GM11168 (cell line): Measurements from ENCODE around the gene ERRFI1.

Experiments
- in situ Hi-C: fragments of 300-500 bp; cut with MboI; formaldehyde crosslinking; loops from one replicate; pipeline ENCODE4 v1.12.0; 2022; ENCODE audit warnings: low sequenced_read_pairs; ENCODE audit not compliant: unreplicated experiment

The ERRFI1 gene

DNA sequence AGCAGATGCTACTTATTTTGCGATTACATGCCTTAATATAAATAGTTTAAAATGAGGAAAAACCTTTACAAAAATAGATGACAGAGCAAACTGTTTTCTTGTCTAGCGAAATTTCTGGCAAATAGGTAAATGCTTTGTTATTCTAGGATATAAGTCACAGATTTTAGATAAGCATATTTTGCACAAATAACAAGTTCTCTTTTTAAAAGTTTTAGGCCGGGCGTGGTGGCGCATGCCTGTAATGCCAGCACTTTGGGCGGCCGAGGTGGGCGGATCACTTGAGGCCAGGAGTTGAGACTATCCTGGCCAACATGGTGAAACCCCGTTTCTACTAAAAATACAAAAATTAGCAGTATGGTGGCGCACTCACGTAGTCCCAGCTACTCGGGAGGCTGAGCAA, 20.3 kb upstream of the ERRFI1 start:
- in situ Hi-C loops: no loop called here

- in situ Hi-C loops: no loop called here
Measured at GRCh38 chr1:8043621-8044020, 17.5 kb upstream of the ERRFI1 start.

- in situ Hi-C loops: no loop called here
Measured at GRCh38 chr1:8042134-8042533, 16.0 kb upstream of the ERRFI1 start.

DNA sequence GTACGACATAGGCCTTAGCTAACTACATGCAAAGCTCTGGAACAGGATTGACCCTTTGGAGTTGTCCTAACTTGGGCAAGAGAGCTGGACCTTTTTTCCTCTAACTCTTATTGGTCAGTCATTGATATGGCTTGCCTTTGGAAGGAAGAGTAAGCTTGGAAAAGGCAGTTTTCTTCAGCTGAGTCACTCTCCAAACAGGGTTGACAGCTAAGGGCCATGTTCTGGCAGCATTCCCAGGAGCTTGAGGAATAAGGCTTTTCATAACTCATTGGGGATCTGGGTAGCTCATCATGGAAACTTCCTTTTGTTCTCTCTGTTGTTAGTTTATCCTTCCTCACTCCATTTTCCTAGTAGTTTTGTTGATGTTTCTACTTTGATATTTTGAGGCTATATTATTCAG, 14.5 kb upstream of the ERRFI1 start:
- in situ Hi-C loops: no loop called here

DNA sequence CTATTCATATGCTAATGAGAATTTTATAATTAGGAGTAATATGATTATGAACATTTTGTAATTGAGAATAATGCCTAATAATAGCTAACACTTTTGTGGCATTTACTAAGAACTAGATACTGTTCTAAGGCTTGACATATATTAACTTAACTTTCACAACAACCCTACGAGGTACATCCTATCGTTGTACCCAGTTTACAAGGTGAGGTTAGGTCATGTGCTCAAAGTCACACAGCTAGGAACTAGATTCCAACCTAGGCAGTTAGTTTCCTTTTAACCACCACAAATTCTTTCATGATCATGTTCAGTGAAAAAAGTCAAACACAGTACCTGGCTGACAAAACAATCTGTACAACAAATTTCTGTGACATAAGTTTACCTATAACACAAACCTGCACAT, 13.0 kb upstream of the ERRFI1 start:
- in situ Hi-C loops: no loop called here

- in situ Hi-C loops: no loop called here
Measured at GRCh38 chr1:8035289-8035688, 9.2 kb upstream of the ERRFI1 start.

- in situ Hi-C loops: no loop called here
Measured at GRCh38 chr1:8033322-8033721, 7.2 kb upstream of the ERRFI1 start.

- in situ Hi-C loops: no loop called here
Measured at GRCh38 chr1:8032366-8032910, 6.3 kb upstream of the ERRFI1 start.

- in situ Hi-C loops: no loop called here
Measured at GRCh38 chr1:8031176-8031785, 5.2 kb upstream of the ERRFI1 start.

GRCh38 chr1:8028571-8028910, 2.4 kb upstream of the ERRFI1 start:
- in situ Hi-C loops: no loop called here

DNA sequence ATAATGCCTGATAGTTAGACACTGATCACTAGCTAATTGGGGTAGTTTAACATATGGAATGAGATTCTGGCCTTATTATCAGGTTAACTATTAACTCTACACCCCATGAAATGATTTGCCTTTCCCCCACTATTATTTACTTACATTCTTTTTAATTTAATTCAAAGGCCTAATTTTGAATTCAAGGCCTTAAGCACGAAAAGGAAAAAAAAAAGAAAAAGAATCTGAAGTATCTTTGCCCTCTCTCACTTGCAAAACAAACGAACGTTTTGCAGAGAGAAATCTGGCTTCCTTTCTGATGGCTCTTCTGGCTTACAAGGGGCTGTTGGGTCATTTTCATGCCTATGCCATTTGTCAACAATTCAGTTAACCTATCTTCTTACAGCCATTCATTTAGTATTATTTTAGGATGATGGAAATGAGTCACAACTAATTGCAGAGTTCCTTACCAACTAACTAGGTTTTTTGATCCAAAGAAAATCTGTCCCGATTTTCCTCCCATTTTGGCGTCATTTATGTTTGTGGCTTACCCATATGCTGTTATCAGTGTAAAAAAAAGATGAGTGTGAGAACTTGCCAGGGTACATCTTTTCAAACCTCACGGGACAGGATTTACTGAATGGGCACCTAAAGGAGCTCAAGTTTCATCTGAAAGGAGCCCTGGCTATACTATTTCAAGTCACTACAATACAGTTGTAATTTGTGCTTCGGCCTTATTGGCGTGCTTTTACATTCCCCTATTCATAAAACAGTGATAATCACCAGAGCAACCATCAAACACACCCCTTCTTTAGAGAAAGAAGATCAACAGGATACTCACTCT, 1.9 kb upstream of the ERRFI1 start:
- in situ Hi-C loops: no loop called here

- in situ Hi-C loops: no loop called here
Measured at GRCh38 chr1:8026976-8027747, 1.1 kb upstream of the ERRFI1 start.

- in situ Hi-C loops: no loop called here
Measured at GRCh38 chr1:8025671-8026144, 401 bp downstream of the ERRFI1 start.

GRCh38 chr1:8025061-8025670, 943 bp downstream of the ERRFI1 start:
- in situ Hi-C loops: no loop called here

DNA sequence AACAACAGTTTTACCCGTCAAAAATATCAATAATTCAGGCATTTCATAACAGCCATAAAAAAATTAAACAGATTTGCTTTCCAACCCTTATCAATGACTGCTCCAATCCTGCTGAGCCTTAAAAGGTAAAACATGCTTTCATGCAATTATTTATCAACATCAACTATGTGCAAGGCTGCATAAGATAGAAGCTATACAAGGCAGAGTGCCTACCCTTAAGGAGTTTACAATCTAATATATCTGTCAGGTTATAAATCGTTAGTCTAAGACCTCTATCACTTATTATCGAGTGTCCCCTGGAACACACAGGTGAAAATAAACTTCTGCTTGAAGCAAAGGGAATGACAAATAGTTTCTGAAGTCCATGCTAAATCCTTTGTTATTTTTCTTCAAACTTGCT, 1.8 kb downstream of the ERRFI1 start:
- in situ Hi-C loops: no loop called here

- in situ Hi-C loops: no loop called here
Measured at GRCh38 chr1:8023995-8024313, 2.2 kb downstream of the ERRFI1 start.

GRCh38 chr1:8023287-8023994, 2.7 kb downstream of the ERRFI1 start:
- in situ Hi-C loops: no loop called here

DNA sequence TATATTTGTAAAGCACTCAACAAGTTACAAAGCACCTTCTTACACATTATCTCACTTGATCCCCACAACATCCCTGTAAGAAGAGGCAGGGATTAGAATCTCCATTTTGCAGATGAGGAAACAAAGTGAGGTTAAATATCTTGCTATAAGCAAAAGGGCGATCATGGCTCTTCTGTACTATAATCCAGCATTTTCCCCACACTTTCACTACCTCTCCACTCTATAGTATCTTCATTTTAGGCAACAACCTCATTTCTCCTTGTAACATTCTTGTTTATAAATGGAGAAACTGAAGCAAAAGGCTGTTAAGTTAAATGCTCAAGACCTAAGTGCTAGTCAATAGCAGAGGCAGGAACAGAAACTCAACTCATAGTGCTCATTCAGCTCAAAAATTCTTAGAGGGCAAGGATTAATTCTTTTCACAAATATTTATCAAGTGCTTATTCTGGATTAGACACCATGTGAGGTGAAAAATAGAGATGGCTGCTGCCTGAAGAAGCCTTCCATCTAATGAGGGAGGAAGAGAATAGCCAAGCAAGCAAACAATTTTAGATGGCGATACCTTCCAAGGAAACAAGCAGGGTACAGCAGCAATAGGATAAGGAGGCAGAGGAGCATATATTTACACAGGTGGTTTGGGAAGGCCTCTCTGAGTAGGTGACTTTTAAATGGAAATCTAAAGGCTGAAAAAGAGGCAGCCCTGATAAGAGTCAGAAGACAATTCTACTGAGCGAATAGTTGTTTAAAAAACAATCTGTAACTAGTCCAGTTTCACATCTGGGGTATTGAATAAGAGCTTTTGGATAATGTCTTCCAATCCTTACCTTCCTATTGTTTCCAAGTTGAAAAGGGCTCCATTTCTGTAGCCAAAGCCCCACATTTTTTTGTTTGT, 3.5 kb downstream of the ERRFI1 start:
- in situ Hi-C loops: no loop called here

DNA sequence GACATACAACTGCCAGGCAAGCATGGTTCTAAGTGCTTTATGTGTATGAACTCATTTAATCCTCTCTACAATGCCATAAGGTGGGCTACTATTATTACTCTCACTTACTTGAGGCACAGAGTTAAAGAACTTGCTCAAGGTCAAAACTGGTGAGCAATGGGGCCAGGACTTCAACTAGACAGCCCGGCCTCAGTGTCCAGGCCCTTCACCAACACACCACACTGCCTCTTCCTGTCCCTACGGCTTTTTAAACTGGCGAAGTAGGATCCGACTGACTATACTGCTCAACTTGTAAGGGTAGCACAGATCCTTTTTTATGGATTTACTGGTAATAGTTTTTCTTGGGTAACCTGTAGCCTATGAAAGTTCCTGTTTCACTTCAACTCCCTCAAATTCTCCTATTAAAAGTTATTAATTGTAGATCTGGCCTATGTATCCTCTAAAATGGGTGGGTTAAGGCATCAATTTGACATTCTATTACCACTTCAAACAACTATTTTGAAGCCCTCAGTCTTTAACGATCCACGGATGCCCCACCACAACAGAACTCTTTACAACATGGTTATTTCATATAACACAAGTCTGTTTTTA, 4.3 kb downstream of the ERRFI1 start:
- in situ Hi-C loops: no loop called here
